Measurements from ENCODE around the gene THEM4.

- TF ChIP-seq POLR2AphosphoS5 (IDR thresholded peaks at IDR 0.05) (no peak), POLR2A (IDR thresholded peaks at IDR 0.05) (no peak)
Measured at GRCh38 chr1:151916726-151917370, 7.5 kb upstream of the THEM4 start.
